ENCODE results near the gene DOLK. TPM values are rescaled to one million over a fixed set of nuclear protein-coding genes. Genes with fewer than 3 reads are reported as not detected.
A peak's percentile ranks its signal among the peaks of the same experiment; 100 is the strongest.
"Not testable (repeated sequence)": the region's sequence is repeated elsewhere in the genome, so short reads cannot be mapped to it uniquely, and the experiment has no call there.

The DOLK gene
- total RNA-seq (1 to 10 TPM; 5.1 to 7.4 TPM), total RNA-seq (15.3 to 16.2 reads per million in 2 donors)

GRCh38 chr9:128947527-128948301 lies at the start of gene DOLK, which contains the start of gene NUP188:
Gene DOLK, minus strand, starts transcription at chr9:128947603. Its CDS starts 300 bp downstream, at chr9:128947303.
Gene NUP188, plus strand, starts transcription at chr9:128947699. Its CDS starts 21 bp downstream, at chr9:128947720.
- H3K9me3 ChIP-seq (ENCODE audit: control insufficient read depth, low read length, poor library complexity, severe bottlenecking), result no peaks in the 10 kb centered on the region

DNA sequence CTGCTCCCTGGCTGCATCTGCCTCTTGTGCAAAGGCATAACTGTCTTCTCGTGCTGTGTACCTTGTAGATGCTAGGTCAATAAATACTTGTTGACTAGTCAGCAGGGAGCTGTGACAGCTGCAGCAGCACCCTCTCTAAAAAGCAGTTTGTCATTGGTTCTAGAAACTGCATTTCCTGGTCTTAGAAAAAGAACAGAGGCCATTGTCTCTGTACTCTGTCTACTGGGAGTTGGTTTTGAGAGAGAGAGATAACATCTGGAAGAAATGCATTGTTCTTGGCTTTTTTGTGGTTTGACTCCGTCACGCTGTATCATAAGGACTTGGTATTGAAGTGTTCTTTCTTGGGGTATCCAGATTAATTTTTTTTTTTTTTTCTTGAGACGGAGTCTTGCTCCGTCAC lies 48.4 kb upstream of the DOLK start:
- Mint-ChIP-seq H3K27me3 (no peaks in the 10 kb centered on the region), H3K4me1 (peaks cover 5% of the 10 kb centered on the region), H3K27ac (no peak overlapping the region), H3K36me3 (ENCODE audit: low read depth) (peaks cover 21% of the 10 kb centered on the region), H3K4me3 (no peak overlapping the region)
- DNase-seq (no peak), ATAC-seq (no peak)
- no peaks in the 10 kb centered on the region for H3K9me3 ChIP-seq (ENCODE audit: control insufficient read depth, low read length, poor library complexity, severe bottlenecking)

More at GRCh38 chr9:128947527-128948301, at the start of gene DOLK, which contains the start of gene NUP188:
- Mint-ChIP-seq H3K36me3 (ENCODE audit: low read depth) (no peaks in the 10 kb centered on the region), H3K4me3 (peak within 1 kb of the TSS; percentile 98), H3K4me1 (peaks cover 25% of the 10 kb centered on the region), H3K27ac (peak within 1 kb of the TSS; percentile 92), H3K27me3 (no peaks in the 10 kb centered on the region)
- peak; percentile 98 to 100 (median 99) for DNase-seq
- ATAC-seq, result peak; percentile 91

- Mint-ChIP-seq H3K4me1 (peaks cover 5% of the 10 kb centered on the region), H3K4me3 (no peak overlapping the region), H3K27me3 (no peaks in the 10 kb centered on the region), H3K36me3 (ENCODE audit: low read depth) (peaks cover 21% of the 10 kb centered on the region), H3K27ac (no peak overlapping the region)
- no peaks in the 10 kb centered on the region for H3K9me3 ChIP-seq (ENCODE audit: control insufficient read depth, low read length, poor library complexity, severe bottlenecking)
- DNase-seq (no peak), ATAC-seq (no peak)
Observed at GRCh38 chr9:128992995-128993394, 45.6 kb upstream of the DOLK start.

- H3K27me3 Mint-ChIP-seq, result no peaks in the 10 kb centered on the region
- no peak overlapping the region for H3K4me3 Mint-ChIP-seq
- peaks cover 2% of the 10 kb centered on the region for H3K4me1 Mint-ChIP-seq
- peaks cover 13% of the 10 kb centered on the region for H3K36me3 Mint-ChIP-seq (ENCODE audit: low read depth)
- DNase-seq (no peak), ATAC-seq (no peak)
- H3K27ac Mint-ChIP-seq, result no peak overlapping the region
- H3K9me3 ChIP-seq (ENCODE audit: control insufficient read depth, low read length, poor library complexity, severe bottlenecking), result no peaks in the 10 kb centered on the region
Observed at GRCh38 chr9:128987805-128988204, 40.4 kb upstream of the DOLK start.

DNA sequence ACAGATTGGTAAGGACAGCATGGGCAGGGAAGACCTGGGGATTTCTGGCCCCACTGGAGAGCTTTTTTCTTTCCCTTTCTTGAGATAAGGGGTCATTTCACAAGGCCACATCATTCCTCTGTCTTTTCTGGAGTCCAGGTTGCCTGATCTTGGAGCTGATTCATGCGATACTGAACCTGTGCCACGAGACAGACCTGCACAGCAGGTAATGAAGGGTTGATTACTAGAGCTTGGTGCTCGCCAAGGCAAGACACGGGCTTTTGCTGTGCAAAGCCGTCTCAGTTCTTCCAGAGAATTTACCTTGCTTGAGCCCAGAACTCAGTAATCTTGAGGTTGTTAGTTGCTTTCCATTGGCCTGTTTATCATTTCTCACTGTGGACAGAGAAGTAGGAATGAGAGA lies 39.3 kb upstream of the DOLK start:
- Mint-ChIP-seq H3K4me1 (no peaks in the 10 kb centered on the region), H3K27me3 (no peaks in the 10 kb centered on the region), H3K36me3 (ENCODE audit: low read depth) (peaks cover 10% of the 10 kb centered on the region), H3K4me3 (no peak overlapping the region), H3K27ac (no peak overlapping the region)
- H3K9me3 ChIP-seq (ENCODE audit: control insufficient read depth, low read length, poor library complexity, severe bottlenecking), result no peaks in the 10 kb centered on the region
- no peak for ATAC-seq
- no peak for DNase-seq

- Mint-ChIP-seq H3K27me3 (no peaks in the 10 kb centered on the region), H3K4me3 (no peak overlapping the region), H3K27ac (no peak overlapping the region), H3K4me1 (no peaks in the 10 kb centered on the region), H3K36me3 (ENCODE audit: low read depth) (peaks cover 10% of the 10 kb centered on the region)
- ATAC-seq (no peak), DNase-seq (no peak)
- H3K9me3 ChIP-seq (ENCODE audit: control insufficient read depth, low read length, poor library complexity, severe bottlenecking), result no peaks in the 10 kb centered on the region
Observed at GRCh38 chr9:128983536-128983935, 36.1 kb upstream of the DOLK start.

DNA sequence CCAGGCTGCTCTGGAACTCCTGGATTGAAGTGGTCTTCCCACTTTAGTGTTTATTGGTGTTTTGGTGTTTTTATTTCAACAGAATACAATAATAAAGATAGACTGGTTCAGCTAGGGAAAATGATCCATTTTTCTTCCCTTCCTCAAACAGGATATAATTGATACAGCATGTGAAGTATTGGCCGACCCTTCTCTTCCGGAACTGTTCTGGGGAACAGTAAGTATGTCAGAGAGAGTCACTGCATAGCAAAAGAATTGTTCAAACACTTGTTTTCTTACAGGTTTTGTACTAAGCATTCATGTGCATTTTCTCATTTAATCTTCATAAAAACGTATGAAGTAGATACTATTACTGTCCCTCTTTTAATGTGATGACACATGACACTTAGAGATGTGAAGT lies 31.7 kb upstream of the DOLK start:
- DNase-seq, result no peak
- no peaks in the 10 kb centered on the region for H3K4me1 Mint-ChIP-seq
- H3K9me3 ChIP-seq (ENCODE audit: control insufficient read depth, low read length, poor library complexity, severe bottlenecking), result no peaks in the 10 kb centered on the region
- no peak overlapping the region for H3K27ac Mint-ChIP-seq
- no peaks in the 10 kb centered on the region for H3K27me3 Mint-ChIP-seq
- no peak overlapping the region for H3K4me3 Mint-ChIP-seq
- H3K36me3 Mint-ChIP-seq (ENCODE audit: low read depth), result peaks cover 3% of the 10 kb centered on the region
- ATAC-seq, result no peak

DNA sequence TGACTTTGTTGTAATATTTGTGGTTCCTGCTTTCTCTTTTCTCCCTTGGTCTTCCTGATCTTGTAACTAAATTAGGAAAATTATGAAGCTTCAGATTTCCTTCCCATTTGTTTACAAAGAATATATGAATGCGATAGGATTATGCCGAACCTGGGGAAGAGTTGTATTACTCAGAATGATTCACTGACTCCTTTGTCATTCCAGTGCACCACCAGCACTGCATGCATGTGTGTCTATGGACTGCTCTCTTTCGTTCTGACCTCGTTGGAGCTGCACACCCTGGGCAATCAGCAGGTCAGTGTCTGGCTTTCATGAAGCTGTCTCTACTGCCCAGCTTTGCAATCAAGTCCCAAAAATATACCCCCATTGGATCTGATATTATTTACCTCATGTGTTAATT lies 25.6 kb upstream of the DOLK start:
- Mint-ChIP-seq H3K36me3 (ENCODE audit: low read depth) (peaks cover 8% of the 10 kb centered on the region), H3K4me1 (peaks cover 10% of the 10 kb centered on the region), H3K27me3 (no peaks in the 10 kb centered on the region), H3K4me3 (no peak overlapping the region), H3K27ac (no peak overlapping the region)
- no peaks in the 10 kb centered on the region for H3K9me3 ChIP-seq (ENCODE audit: control insufficient read depth, low read length, poor library complexity, severe bottlenecking)
- DNase-seq, result no peak
- no peak for ATAC-seq

DNA sequence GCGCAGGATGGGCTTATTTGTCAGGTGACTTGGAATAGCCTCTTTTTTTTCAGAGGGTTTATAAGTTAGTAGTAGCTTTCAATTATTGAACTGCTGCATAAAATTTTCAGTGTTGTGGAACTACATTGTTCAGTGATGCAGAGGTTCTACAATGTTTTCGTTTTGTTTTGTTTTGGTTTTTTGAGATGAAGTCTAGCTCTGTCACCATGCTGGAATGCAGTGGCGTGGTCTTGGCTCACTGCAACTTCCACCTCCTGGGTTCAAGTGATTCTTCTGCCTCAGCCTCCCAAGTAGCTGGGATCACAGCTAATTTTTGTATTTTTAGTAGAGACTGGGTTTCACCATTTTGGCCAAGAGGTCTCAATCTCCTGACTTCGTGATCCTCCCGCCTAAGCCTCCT lies 22.1 kb upstream of the DOLK start:
- peaks cover 10% of the 10 kb centered on the region for H3K4me1 Mint-ChIP-seq
- no peak overlapping the region for H3K4me3 Mint-ChIP-seq
- peaks cover 11% of the 10 kb centered on the region for H3K36me3 Mint-ChIP-seq (ENCODE audit: low read depth)
- no peak for DNase-seq
- H3K9me3 ChIP-seq (ENCODE audit: control insufficient read depth, low read length, poor library complexity, severe bottlenecking), result no peaks in the 10 kb centered on the region
- H3K27ac Mint-ChIP-seq, result no peak overlapping the region
- ATAC-seq, result no peak
- H3K27me3 Mint-ChIP-seq, result no peaks in the 10 kb centered on the region

- not testable (repeated sequence) for H3K36me3 Mint-ChIP-seq (ENCODE audit: low read depth); ATAC-seq; DNase-seq; H3K4me1 Mint-ChIP-seq; H3K4me3 Mint-ChIP-seq; H3K27me3 Mint-ChIP-seq; H3K9me3 ChIP-seq (ENCODE audit: control insufficient read depth, low read length, poor library complexity, severe bottlenecking); H3K27ac Mint-ChIP-seq
Observed at GRCh38 chr9:128961403-128961802, 14.0 kb upstream of the DOLK start.

DNA sequence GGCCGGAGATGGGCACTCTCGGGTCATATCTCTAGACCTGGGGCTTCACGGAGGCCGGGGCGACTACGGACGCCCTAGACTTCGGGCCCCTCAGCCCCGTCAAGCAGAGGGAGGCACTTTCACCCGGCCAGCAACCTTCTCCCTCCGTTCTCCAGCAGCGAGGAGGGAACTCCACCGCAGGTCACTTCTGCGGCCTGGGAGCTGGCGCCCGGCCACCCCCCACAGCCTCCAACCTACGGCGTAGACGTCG lies 201 bp downstream of the DOLK start:
- H3K4me3 Mint-ChIP-seq, result peak overlapping the region; percentile 98
- no peaks in the 10 kb centered on the region for H3K27me3 Mint-ChIP-seq

DNA sequence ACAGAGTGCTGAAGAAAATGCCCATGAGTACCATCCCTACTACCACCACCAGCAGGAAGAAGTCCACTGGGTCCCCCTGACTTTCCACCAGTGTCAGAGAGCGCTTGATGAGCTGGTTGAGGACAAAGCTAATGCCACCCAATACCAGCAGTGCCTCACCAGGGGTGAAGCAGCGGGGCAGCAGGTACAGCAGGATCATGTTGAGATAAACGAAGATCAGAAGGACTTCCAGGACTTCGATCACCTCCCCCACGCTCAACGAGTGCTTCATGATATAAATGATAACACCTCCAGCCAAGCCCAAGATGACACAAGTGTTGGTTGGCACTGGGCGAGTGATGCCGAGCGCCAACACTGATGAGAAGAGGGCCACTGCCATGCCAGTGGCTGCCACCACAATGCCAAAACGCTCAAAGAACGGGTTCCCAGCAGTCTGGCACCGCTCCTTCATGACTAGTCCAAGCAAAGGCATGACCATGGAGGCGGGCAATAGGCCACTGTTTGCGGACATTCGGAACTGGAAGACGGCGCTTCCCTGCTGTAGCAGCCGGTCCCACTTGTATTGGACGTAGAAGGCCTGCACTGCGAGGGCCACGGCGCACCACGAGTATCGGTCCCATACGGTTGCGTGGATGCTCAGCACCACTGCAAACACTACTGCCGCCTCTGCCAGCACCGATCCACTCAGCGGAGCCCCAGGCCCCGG lies 679 bp downstream of the DOLK start:
- Mint-ChIP-seq H3K27me3 (no peaks in the 10 kb centered on the region), H3K4me1 (peaks cover 25% of the 10 kb centered on the region), H3K4me3 (peak overlapping the region; percentile 98), H3K27ac (peak overlapping the region; percentile 92), H3K36me3 (ENCODE audit: low read depth) (no peaks in the 10 kb centered on the region)
- DNase-seq (peak in 1 of 3 donors; percentile 22), ATAC-seq (peak; percentile 18)
- H3K9me3 ChIP-seq (ENCODE audit: control insufficient read depth, low read length, poor library complexity, severe bottlenecking), result no peaks in the 10 kb centered on the region

More for the DNA sequence above, 201 bp downstream of the DOLK start:
- H3K4me1 Mint-ChIP-seq, result peaks cover 25% of the 10 kb centered on the region
- no peaks in the 10 kb centered on the region for H3K9me3 ChIP-seq (ENCODE audit: control insufficient read depth, low read length, poor library complexity, severe bottlenecking)
- no peak for DNase-seq
- no peaks in the 10 kb centered on the region for H3K36me3 Mint-ChIP-seq (ENCODE audit: low read depth)
- no peak for ATAC-seq
- peak overlapping the region; percentile 92 for H3K27ac Mint-ChIP-seq

DNA sequence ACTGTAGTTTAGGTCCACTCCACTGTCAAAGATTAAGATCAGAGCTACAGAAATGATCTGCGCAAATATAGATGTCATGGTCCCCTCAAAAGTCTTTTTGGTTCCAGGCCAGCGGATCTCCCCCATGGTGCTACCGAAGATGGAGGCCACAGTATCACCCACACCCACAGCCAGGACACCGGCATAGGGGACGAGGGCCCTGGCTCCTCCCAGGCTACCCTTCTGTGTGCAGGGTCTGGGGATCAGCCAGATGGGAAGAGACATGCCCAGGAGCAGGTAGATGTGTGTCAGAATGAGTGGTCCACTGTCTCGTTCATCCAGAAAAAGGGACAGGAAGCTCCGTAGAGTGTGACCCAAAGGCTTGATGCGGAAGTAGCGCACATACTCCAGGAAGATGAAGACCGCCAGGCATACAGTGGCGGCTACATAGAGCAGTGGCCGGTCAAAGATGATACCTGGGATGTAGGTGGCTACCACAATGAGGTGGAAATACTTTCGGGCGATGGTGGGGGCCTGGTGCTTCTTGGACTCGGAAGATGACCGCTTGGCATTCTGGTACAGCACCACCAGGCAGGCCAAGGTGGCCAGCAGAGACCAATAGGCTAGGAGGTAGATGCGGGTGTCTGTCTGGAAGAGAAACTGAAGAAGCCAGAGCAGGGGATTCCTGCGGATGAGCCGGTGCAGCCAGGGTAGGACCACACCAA lies 1.5 kb downstream of the DOLK start:
- Mint-ChIP-seq H3K36me3 (ENCODE audit: low read depth) (no peaks in the 10 kb centered on the region), H3K4me1 (peaks cover 25% of the 10 kb centered on the region), H3K27me3 (no peaks in the 10 kb centered on the region), H3K27ac (peak overlapping the region; percentile 92), H3K4me3 (peak overlapping the region; percentile 98)
- H3K9me3 ChIP-seq (ENCODE audit: control insufficient read depth, low read length, poor library complexity, severe bottlenecking), result no peaks in the 10 kb centered on the region
- no peak for ATAC-seq
- no peak for DNase-seq

All from T-helper 17 cell (primary cell).